HepG2 (cell line): ENCODE results near the gene NF2. TPM values are rescaled to one million over a fixed set of nuclear protein-coding genes. Genes with fewer than 3 reads are reported as not detected.

ENCODE experiments used
- CBX5 ChIP-seq: sonication (generic); formaldehyde crosslinking; IDR thresholded peaks from 2 replicates; pipeline ENCODE4 v1.4.0; 2020; ENCODE audit warnings: missing genetic modification reagents, borderline replicate concordance
- HDAC2 ChIP-seq: sonication (generic); formaldehyde crosslinking; IDR thresholded peaks from 2 replicates; pipeline ENCODE4 v1.4.0; 2020; ENCODE audit warnings: missing genetic modification reagents
- JDP2 ChIP-seq: sonication (generic); formaldehyde crosslinking; IDR thresholded peaks from 2 replicates; pipeline ENCODE4 v1.8.1; 2022; ENCODE audit warnings: missing genetic modification reagents, borderline replicate concordance
- MTA1 ChIP-seq: sonication (generic); formaldehyde crosslinking; IDR thresholded peaks from 2 replicates; pipeline ENCODE4 v1.4.0; 2020; ENCODE audit warnings: missing genetic modification reagents, mild to moderate bottlenecking, borderline replicate concordance
- NR2F6 ChIP-seq, 2 experiments: IDR thresholded peaks; 2 replicates each; pipeline ENCODE4 v1.6.1; 2016; ENCODE audit warnings: antibody characterized with exemption in 1 of 2, mild to moderate bottlenecking in 1 of 2
- RBM39 ChIP-seq: fragments of 200-400 bp; formaldehyde crosslinking; IDR thresholded peaks from one replicate; pipeline ENCODE4 v1.6.1; 2018; ENCODE audit warnings: antibody characterized with exemption, mild to moderate bottlenecking, low read depth, low read length; ENCODE audit not compliant: poor library complexity, severe bottlenecking
- SP1 ChIP-seq, 2 experiments: fragments of 450-650 bp in 1 of 2; sonication (generic) in 1 of 2; formaldehyde crosslinking in 1 of 2; IDR thresholded peaks; 2 replicates each; pipeline versions ENCODE4 v1.4.0 to v1.6.1; 2016 to 2020; ENCODE audit warnings: missing genetic modification reagents in 1 of 2
- SP4 ChIP-seq: sonication (generic); formaldehyde crosslinking; IDR thresholded peaks from 2 replicates; pipeline ENCODE4 v1.8.1; 2023; ENCODE audit warnings: mild to moderate bottlenecking, missing genetic modification reagents
- ZBED4 ChIP-seq: sonication (generic); formaldehyde crosslinking; IDR thresholded peaks from 2 replicates; pipeline ENCODE4 v1.4.0; 2020; ENCODE audit warnings: missing genetic modification reagents, borderline replicate concordance
- ZBTB1 ChIP-seq: sonication (generic); formaldehyde crosslinking; IDR thresholded peaks from 2 replicates; pipeline ENCODE4 v1.4.0; 2020; ENCODE audit warnings: missing genetic modification reagents, borderline replicate concordance
- ZBTB46 ChIP-seq: sonication (generic); formaldehyde crosslinking; IDR thresholded peaks from 2 replicates; pipeline ENCODE4 v1.4.0; 2020; ENCODE audit warnings: mild to moderate bottlenecking, missing genetic modification reagents, borderline replicate concordance
- ZNF280D ChIP-seq: sonication (generic); formaldehyde crosslinking; IDR thresholded peaks from 2 replicates; pipeline ENCODE4 v1.5.1; 2020; ENCODE audit warnings: mild to moderate bottlenecking, missing genetic modification reagents
- ZNF282 ChIP-seq: fragments of 450-650 bp; IDR thresholded peaks from 2 replicates; pipeline ENCODE4 v1.6.1; 2018; ENCODE audit not compliant: partially characterized antibody
- ZNF30 ChIP-seq: sonication (generic); formaldehyde crosslinking; IDR thresholded peaks from 2 replicates; pipeline ENCODE4 v1.5.0; 2020; ENCODE audit warnings: mild to moderate bottlenecking, missing genetic modification reagents
- ZNF615 ChIP-seq: sonication (generic); formaldehyde crosslinking; IDR thresholded peaks from 2 replicates; pipeline ENCODE4 v1.5.0; 2020; ENCODE audit warnings: mild to moderate bottlenecking, missing genetic modification reagents, borderline replicate concordance
- polyA plus RNA-seq, 8 experiments: library from polyadenylated mRNA; depleted of rRNA in 3 of 8; stranded (reverse) in 7 of 8; unstranded in 1 of 8; fragments of >200 nt; fragmentation: Illumina TruSeq in 4 of 8; extraction: Trizol in 4 of 8; gene quantifications; 2 replicates each; pipeline versions ENCODE4 v1.2.1 to v1.2.3, GENCODE V29; 2011 to 2016; ENCODE audit warnings: low read depth in 4 of 8, missing spikeins in 1 of 8, mixed read lengths in 1 of 8; ENCODE audit not compliant: insufficient read depth in 1 of 8
- total RNA-seq, 5 experiments: library from RNA; depleted of rRNA; stranded (reverse); fragments of >200 nt; fragmentation: Illumina TruSeq; extraction: Trizol; gene quantifications; 2 replicates each; pipeline ENCODE4 v1.2.3, GENCODE V29; 2016; ENCODE audit warnings: low read depth in 1 of 5
- TF ChIP-seq, protein P1 (sequence below): sonication (generic); formaldehyde crosslinking; IDR thresholded peaks from 2 replicates; pipeline ENCODE4 v1.4.0; 2020; ENCODE audit warnings: missing genetic modification reagents
- TF ChIP-seq, protein P2 (sequence below): sonication (generic); formaldehyde crosslinking; IDR thresholded peaks from 2 replicates; pipeline ENCODE4 v1.8.0; 2022; ENCODE audit warnings: missing genetic modification reagents, mild to moderate bottlenecking, inconsistent platforms, borderline replicate concordance

The NF2 gene
- total and polyA plus RNA-seq, 2 of the 13 experiments (the other 11 are each of a cell fraction or from before 2014, with no cell fraction given): 9.3 to 33.3 TPM

DNA sequence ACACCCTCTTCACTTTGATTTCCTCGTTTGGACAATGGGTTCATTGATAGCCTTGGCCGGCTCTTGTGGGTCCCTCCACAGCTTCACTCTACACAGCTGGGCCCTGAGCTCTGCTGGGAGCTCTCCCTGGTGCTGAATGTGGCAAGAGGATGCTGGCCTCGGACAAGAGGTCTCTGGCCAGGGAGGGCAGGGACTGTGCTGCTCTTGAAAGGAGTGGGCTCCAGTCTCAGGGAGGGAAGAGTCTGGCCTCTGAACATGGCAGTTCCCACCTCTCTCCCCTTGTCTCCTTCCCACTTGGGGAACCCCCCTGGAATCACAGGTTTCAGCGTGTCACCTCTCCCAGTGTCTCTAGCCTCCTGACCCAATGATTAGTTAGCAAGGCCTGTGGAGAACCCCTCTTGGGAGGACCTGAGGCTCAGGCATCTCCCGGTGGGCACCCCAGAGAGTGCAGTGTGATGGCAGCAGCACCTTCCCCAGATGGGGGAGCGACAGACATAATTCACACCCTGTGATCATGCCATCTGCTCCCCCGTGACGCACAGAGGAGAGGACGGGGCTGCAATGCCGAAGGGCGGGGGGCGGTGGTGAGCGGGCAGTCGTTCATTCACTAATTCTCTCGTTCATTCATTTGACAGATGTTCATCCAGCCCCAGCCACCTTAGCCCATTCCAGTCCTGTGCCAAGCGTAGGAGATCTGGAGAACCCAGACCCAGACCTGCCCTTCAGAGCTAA is 113.5 kb downstream of the NF2 start (continued):
- 0 out of 2 replicates have a peak, but pooled peaks have one; percentile 58 for TF ChIP-seq ZNF280D (CRISPR knock-in tag)
- TF ChIP-seq ZBTB1 (CRISPR knock-in tag): peak; percentile 62; the same call in 1 of the 2 replicates
- peak; percentile 36; the same call in 1 of the 2 replicates for TF ChIP-seq SP4
- TF ChIP-seq, protein P1, sequence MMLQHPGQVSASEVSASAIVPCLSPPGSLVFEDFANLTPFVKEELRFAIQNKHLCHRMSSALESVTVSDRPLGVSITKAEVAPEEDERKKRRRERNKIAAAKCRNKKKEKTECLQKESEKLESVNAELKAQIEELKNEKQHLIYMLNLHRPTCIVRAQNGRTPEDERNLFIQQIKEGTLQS (CRISPR knock-in tag): peak; percentile 81
- TF ChIP-seq CBX5 (CRISPR knock-in tag): peak; percentile 85
- TF ChIP-seq ZBED4 (CRISPR knock-in tag): peak; percentile 93; the same call in 1 of the 2 replicates
- TF ChIP-seq JDP2: peak; percentile 44; the same call in 1 of the 2 replicates
- no peak for TF ChIP-seq ZNF30 (CRISPR knock-in tag)
- peak; percentile 52; the same call in 1 of the 2 replicates for TF ChIP-seq ZNF615 (CRISPR knock-in tag)
- no peak for TF ChIP-seq ZBTB46 (CRISPR knock-in tag)
- no peak for TF ChIP-seq NR2F6 (IDR thresholded peaks at IDR 0.05)
- TF ChIP-seq NR2F6 (CRISPR knock-in tag; IDR thresholded peaks at IDR 0.05): peak; percentile 50; the same call in 1 of the 2 replicates
- TF ChIP-seq, protein P2, sequence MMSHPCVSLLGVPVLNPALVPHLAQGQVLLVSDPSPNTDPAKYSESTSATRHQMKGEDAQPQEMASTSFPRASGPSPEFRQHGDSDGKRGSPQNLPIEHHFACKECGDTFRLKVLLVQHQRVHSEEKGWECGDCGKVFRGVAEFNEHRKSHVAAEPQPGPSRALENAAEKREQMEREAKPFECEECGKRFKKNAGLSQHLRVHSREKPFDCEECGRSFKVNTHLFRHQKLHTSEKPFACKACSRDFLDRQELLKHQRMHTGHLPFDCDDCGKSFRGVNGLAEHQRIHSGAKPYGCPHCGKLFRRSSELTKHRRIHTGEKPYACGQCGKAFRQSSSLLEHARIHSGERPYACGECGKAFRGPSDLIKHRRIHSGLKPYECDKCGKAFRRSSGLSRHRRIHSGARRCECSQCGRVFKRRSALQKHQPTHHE (CRISPR knock-in tag): no peak
- no peak for TF ChIP-seq MTA1 (CRISPR knock-in tag)
- TF ChIP-seq HDAC2 (CRISPR knock-in tag): peak; percentile 93
- TF ChIP-seq ZNF282: no peak
- TF ChIP-seq SP1 (IDR thresholded peaks at IDR 0.05): no peak
- no peak for TF ChIP-seq SP1 (CRISPR knock-in tag; IDR thresholded peaks at IDR 0.05)
- TF ChIP-seq RBM39: no peak
